GM10248 (cell line): ENCODE data around the gene NELL1.

Source experiments
- CTCF ChIA-PET: fragments of 300-600 bp; sonication (Branson Sonifier 250); formaldehyde crosslinking; extraction: SDS; loops from one replicate; lab custom pipeline; 2021; ENCODE audit warnings: antibody characterized with exemption; lab: Yijun Ruan, JAX
- POLR2A ChIA-PET: fragments of 350-650 bp; sonication (Branson Sonifier 250); formaldehyde crosslinking; extraction: SDS; loops from one replicate; lab custom pipeline; 2020; ENCODE audit warnings: antibody characterized with exemption; lab: Yijun Ruan, JAX
- DNase-seq: peaks from one replicate; pipeline ENCODE4 v3.0.0; 2012; ENCODE audit errors: extremely low spot score
- CTCF ChIP-seq: IDR thresholded peaks from 2 replicates; pipeline ENCODE4 v1.5.1; 2012; ENCODE audit warnings: mild to moderate bottlenecking, low read depth; ENCODE audit errors: extremely low read depth, missing control alignments, control extremely low read depth

NELL1 gene

DNA sequence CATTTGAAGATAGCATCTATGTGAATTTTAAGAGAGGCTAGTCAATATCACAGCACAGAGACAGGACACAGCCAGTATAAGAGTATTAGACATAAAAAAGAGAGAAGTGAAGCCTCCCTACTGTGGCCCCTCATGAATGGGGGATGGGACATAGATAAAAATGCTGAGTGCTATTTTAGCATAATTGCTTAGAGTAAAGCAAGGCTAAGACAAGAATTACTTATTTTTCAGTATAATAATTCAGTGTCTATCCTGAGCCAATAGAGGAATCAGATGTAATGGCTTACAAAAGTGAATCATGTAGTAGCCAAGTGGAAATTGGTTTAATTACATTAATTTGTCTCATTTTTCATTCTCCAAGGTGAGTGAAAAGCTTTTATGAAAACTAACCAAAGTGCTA, 419.5 kb downstream of the NELL1 start:
- CTCF ChIA-PET = no interaction called here
- no peak for TF ChIP-seq CTCF
- no peak for DNase-seq
- POLR2A ChIA-PET = no interaction called here

DNA sequence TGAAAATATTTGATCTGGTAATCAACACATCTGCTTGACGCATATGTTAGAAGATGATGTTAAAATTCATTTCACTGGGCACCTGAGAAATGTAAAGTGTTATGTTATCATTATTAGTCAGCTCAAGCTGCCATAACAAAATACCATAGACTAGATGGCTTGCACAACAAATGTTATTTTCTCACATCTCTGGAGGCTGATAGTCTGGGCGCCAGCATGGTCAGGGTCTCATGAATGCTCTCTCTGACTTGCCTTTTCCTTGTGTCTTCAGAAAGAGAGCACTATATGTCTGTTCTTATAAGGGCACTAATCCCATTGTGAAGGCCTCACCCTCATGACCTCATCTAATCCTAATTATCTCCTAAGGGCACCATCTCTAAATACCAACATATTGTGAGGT, 435.3 kb downstream of the NELL1 start:
- DNase-seq = no peak
- ChIA-PET POLR2A (no interaction called here), CTCF (no interaction called here)
- TF ChIP-seq CTCF = no peak

DNA sequence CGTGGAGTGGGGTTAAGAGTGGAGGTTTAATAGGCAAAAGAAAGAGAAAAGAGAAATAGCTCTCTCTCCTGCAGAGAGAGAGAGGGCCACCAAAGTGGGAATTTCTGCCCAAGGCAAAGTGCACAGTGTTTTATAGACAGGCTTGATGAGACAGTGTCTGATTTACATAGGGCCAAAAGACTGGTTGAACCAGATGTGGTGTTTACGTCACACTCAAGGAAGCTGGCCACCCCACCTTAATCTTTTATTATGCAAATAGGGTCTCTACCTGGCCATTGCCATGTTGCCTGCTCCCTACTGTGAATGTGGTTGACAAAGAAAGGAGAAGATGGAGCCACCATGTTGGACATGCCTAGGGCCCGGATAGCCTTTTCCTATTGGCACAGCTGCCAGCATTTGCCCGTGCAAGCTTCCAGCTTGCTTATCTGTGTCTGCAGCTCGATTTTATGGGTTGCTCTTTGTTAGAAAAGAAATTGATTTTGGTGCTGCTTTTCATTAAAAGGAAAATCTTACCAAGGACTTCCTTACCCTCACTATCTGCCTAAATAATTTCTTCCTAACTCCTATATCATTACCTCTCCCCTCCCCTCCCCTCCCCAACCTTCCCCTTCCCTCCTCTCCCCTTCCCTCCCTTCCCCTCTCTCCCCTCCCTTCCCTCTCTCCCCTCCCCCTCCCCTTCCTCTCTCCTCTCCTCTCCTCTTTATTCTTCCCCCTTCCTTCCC, 436.0 kb downstream of the NELL1 start:
- CTCF ChIA-PET = no interaction called here
- no peak for DNase-seq
- POLR2A ChIA-PET = no interaction called here
- no peak for TF ChIP-seq CTCF

DNA sequence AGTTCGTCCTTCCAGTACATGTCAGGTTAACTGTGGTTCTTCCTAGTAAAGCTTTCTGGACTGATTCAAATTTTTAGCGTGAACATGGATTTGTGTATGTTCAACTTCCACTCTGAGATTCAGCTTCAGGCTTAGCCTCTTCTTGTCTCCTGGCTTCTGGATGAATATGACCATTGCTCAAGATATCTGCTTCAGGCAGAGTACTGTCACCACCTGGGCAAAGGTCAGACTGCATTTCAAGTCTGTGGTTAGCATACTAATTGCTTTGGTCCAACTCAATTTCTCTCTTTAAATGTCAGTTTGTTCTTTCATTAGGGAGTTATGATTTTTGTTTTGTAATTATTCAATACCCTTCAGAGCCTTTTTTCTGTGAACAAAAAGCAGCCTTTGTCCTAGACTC, 440.0 kb downstream of the NELL1 start:
- ChIA-PET CTCF (interaction anchor here (1.7 kb wide), 1 partner anchor 17 kb away, joined by 7 read pairs; no protein-coding TSS in a partner anchor), POLR2A (no interaction called here)

DNA sequence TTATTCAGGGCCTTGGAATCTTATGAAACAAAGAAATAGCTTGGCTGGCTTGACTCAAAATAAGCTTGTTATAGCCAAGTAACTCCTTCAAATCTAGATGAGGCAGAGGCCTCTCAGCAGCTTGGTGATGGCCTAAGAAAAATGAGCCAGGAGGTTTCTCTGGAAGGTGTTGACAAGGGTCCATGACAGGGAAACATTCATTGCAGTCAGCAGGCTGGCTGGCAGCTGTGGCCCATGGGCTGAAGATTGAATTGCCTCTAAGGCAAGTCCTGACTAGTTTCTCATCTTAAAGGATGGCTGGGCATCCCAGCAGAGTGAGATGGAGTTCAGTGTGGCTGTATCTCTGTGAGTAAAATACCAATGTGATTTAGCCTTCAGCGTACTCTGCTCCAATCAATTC, 441.0 kb downstream of the NELL1 start:
- POLR2A ChIA-PET = no interaction called here
- CTCF ChIA-PET = interaction anchor here (0.9 to 1.7 kb wide), 2 partner anchors 16 to 32 kb away, joined by 3 to 7 read pairs; no protein-coding TSS in a partner anchor
- DNase-seq = no peak
- no peak for TF ChIP-seq CTCF

More for the DNA sequence above, 440.0 kb downstream of the NELL1 start:
- TF ChIP-seq CTCF = no peak
- no peak for DNase-seq

- ChIA-PET POLR2A (no interaction called here), CTCF (no interaction called here)
- TF ChIP-seq CTCF = no peak
- no peak for DNase-seq
These were observed 444.5 kb downstream of the NELL1 start for GRCh38 chr11:21113876-21114275.
